Measurements from ENCODE around the gene MPP1. TPM values are rescaled to one million over a fixed set of nuclear protein-coding genes. Genes with fewer than 3 reads are reported as not detected.

Gene MPP1
- total RNA-seq, 4 donors from 2014 or later = 31.0 to 40.5 (median 36.6) TPM

GRCh38 chrX:154809939-154810665 lies 4.8 kb upstream of the MPP1 start:
- H3K4me1 ChIP-seq = no peaks in the 10 kb centered on the region
- no peak overlapping the region for H3K27ac ChIP-seq
- ATAC-seq = no peak
- H3K9me3 ChIP-seq = no peaks in the 10 kb centered on the region
- no peaks in the 10 kb centered on the region for H3K27me3 ChIP-seq
- no peak for TF ChIP-seq POLR2AphosphoS5 (IDR thresholded peaks at IDR 0.05)
- no peak for TF ChIP-seq CTCF (IDR thresholded peaks at IDR 0.05)
- no peak for TF ChIP-seq EP300 (IDR thresholded peaks at IDR 0.05)
- TF ChIP-seq POLR2A (IDR thresholded peaks at IDR 0.05) = no peak
- no peaks in the 10 kb centered on the region for H3K36me3 ChIP-seq
- no peak overlapping the region for H3K4me3 ChIP-seq
- 88 to 91% methylated on average over 1 of the region's 1 CpG for WGBS, 2 donors (ENCODE audit: low coverage in 1 of 2)

DNA sequence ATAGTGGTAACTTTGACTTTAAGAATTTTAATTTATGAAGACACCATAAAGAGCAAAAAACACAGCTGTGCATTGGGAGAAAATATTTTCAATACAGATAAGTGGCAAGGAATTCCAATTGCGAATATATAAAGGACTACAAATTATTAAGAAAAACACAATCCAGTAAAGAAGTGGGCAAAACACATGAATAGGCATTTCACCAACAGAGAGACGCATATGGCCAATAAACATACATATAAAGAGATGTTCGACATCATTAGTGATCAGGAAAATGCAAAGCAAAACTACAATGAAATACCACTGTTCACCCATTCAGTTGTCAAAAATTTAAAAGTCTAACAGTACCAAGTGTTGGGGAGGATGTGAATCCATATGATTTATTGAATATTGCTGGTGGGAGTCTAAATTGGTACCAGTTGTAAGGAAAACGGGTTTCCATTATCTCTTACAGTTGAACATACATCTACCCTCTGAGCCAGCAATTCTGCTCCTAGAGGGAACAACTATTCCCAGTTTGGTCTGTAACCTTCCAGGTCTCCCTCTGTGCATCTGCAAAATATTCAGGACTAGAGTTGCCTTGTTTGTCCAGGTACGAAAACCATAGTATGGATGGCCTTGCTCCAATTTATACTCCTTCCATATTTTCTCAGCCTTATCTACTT lies 1.7 kb upstream of the MPP1 start:
- 72 to 100% methylated on average over 3 to 4 of the region's 5 CpGs for WGBS, 2 donors (ENCODE audit: low coverage in 1 of 2)
- no peaks in the 10 kb centered on the region for H3K9me3 ChIP-seq
- H3K4me1 ChIP-seq = peaks cover 0 to 9% (median 0%) of the 10 kb centered on the region in 3 donors
- no peaks in the 10 kb centered on the region for H3K36me3 ChIP-seq
- H3K27me3 ChIP-seq = no peaks in the 10 kb centered on the region
- H3K27ac ChIP-seq = no peak overlapping the region
- TF ChIP-seq CTCF (IDR thresholded peaks at IDR 0.05) = no peak
- no peak for TF ChIP-seq POLR2A (IDR thresholded peaks at IDR 0.05)
- TF ChIP-seq POLR2AphosphoS5 (IDR thresholded peaks at IDR 0.05) = no peak
- no peak for TF ChIP-seq EP300 (IDR thresholded peaks at IDR 0.05)
- no peak for ATAC-seq
- H3K4me3 ChIP-seq = no peak overlapping the region

GRCh38 chrX:154805696-154806091 lies 409 bp upstream of the MPP1 start:
- H3K36me3 ChIP-seq = no peaks in the 10 kb centered on the region
- 22% methylated on average over 5 of the region's 13 CpGs; no CpG with 5 or more reads in 1 of the 2 donors for WGBS, 2 donors (ENCODE audit: low coverage in 1 of 2)
- ATAC-seq = peak; percentile 42
- peak overlapping the region; percentile 53 to 68 for H3K4me3 ChIP-seq
- H3K27ac ChIP-seq = peak overlapping the region in 3 of 4 donors; percentile 73 to 81 (median 81)
- no peaks in the 10 kb centered on the region for H3K27me3 ChIP-seq
- peaks cover 0 to 9% (median 0%) of the 10 kb centered on the region in 3 donors for H3K4me1 ChIP-seq
- H3K9me3 ChIP-seq = no peaks in the 10 kb centered on the region
- TF ChIP-seq POLR2AphosphoS5 (IDR thresholded peaks at IDR 0.05) = no peak
- TF ChIP-seq CTCF (IDR thresholded peaks at IDR 0.05) = no peak
- no peak for TF ChIP-seq POLR2A (IDR thresholded peaks at IDR 0.05)

DNA sequence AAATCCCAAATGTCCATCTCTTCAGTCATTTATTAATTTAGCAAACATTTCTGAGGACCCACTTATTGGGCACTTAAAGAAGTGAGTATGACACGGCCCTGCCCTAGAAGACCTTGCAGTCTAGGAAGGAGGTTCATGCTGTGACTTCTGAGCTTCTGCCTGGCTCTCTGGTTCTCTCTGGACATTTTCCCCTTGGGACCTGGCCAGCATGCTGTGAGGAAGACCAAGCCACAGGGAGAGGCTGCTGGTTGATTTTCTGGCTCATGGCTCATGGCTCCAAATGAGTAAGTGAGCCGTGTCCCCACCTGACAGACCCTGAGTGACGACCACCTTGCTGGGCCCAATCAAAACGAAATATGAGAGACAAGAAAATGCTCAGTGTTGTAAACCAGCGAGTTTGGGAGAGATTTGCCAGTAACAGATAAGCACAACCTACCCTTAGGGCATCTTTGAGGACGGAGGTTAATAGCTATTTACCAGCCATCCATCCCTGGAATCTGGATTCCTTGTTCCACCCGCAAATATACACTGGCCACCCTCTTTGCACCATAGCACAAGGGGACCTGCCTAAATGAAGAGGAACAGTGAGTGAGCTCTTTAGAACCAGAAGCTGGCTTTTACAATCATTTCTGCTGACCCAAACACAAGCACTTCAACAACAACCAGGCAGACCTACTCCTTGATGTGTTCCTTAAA lies 876 bp downstream of the MPP1 start:
- Histone ChIP-seq H3K27ac (peak overlapping the region; percentile 41 to 81 (median 77)), H3K9me3 (no peaks in the 10 kb centered on the region), H3K27me3 (no peaks in the 10 kb centered on the region), H3K4me1 (peaks cover 0 to 21% (median 0%) of the 10 kb centered on the region in 3 donors), H3K36me3 (no peaks in the 10 kb centered on the region), H3K4me3 (peak overlapping the region; percentile 53 to 68)
- ATAC-seq = no peak
- WGBS, 2 donors (ENCODE audit: low coverage in 1 of 2) = 0 to 41% methylated on average over 1 to 4 of the region's 7 CpGs
- TF ChIP-seq POLR2AphosphoS5 (IDR thresholded peaks at IDR 0.05) = no peak
- TF ChIP-seq EP300 (IDR thresholded peaks at IDR 0.05) = no peak
- no peak for TF ChIP-seq POLR2A (IDR thresholded peaks at IDR 0.05)
- TF ChIP-seq CTCF (IDR thresholded peaks at IDR 0.05) = no peak

All from gastroesophageal sphincter (tissue), 4 donors.